Ishikawa (cell line): ENCODE data around the gene PSTPIP1.

ENCODE experiments used
- CEBPB ChIP-seq: IDR thresholded peaks from 2 replicates; pipeline ENCODE4 v1.6.1; 2012
- EGR1 ChIP-seq: IDR thresholded peaks from 2 replicates; pipeline ENCODE4 v1.6.1; 2012
- EP300 ChIP-seq: IDR thresholded peaks from 2 replicates; pipeline ENCODE4 v1.6.1; 2012; ENCODE audit warnings: borderline replicate concordance
- RAD21 ChIP-seq: IDR thresholded peaks from 2 replicates; pipeline ENCODE4 v1.6.1; 2012; ENCODE audit warnings: low read depth
- TAF1 ChIP-seq: IDR thresholded peaks from 2 replicates; pipeline ENCODE4 v1.6.1; 2012; ENCODE audit warnings: low read depth, mild to moderate bottlenecking
- TCF12 ChIP-seq: IDR thresholded peaks from 2 replicates; pipeline ENCODE4 v1.6.1; 2012; ENCODE audit warnings: low read depth
- USF1 ChIP-seq: IDR thresholded peaks from 2 replicates; pipeline ENCODE4 v1.6.1; 2012
- YY1 ChIP-seq: IDR thresholded peaks from 2 replicates; pipeline ENCODE4 v1.6.1; 2012; ENCODE audit warnings: low read depth
- TF ChIP-seq, protein P1 (sequence below): IDR thresholded peaks from 2 replicates; pipeline ENCODE4 v1.6.1; 2012; ENCODE audit warnings: low read depth, mild to moderate bottlenecking
- TF ChIP-seq, protein P2 (sequence below): IDR thresholded peaks from 2 replicates; pipeline ENCODE4 v1.6.1; 2012

GRCh38 chr15:77058468-77058867 is 63.5 kb downstream of the PSTPIP1 start:
- no peak for TF ChIP-seq EP300
- TF ChIP-seq EGR1, result no peak
- no peak for TF ChIP-seq CEBPB
- TF ChIP-seq, protein P1, sequence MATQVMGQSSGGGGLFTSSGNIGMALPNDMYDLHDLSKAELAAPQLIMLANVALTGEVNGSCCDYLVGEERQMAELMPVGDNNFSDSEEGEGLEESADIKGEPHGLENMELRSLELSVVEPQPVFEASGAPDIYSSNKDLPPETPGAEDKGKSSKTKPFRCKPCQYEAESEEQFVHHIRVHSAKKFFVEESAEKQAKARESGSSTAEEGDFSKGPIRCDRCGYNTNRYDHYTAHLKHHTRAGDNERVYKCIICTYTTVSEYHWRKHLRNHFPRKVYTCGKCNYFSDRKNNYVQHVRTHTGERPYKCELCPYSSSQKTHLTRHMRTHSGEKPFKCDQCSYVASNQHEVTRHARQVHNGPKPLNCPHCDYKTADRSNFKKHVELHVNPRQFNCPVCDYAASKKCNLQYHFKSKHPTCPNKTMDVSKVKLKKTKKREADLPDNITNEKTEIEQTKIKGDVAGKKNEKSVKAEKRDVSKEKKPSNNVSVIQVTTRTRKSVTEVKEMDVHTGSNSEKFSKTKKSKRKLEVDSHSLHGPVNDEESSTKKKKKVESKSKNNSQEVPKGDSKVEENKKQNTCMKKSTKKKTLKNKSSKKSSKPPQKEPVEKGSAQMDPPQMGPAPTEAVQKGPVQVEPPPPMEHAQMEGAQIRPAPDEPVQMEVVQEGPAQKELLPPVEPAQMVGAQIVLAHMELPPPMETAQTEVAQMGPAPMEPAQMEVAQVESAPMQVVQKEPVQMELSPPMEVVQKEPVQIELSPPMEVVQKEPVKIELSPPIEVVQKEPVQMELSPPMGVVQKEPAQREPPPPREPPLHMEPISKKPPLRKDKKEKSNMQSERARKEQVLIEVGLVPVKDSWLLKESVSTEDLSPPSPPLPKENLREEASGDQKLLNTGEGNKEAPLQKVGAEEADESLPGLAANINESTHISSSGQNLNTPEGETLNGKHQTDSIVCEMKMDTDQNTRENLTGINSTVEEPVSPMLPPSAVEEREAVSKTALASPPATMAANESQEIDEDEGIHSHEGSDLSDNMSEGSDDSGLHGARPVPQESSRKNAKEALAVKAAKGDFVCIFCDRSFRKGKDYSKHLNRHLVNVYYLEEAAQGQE, result no peak
- no peak for TF ChIP-seq USF1
- no peak for TF ChIP-seq YY1
- TF ChIP-seq TAF1, result no peak
- TF ChIP-seq RAD21, result no peak
- TF ChIP-seq, protein P2, sequence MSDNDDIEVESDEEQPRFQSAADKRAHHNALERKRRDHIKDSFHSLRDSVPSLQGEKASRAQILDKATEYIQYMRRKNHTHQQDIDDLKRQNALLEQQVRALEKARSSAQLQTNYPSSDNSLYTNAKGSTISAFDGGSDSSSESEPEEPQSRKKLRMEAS, result no peak
- TF ChIP-seq TCF12, result no peak
